H1 (cell line): ENCODE data around the gene OSBPL3.

ENCODE experiments used
- CTCF ChIP-seq, 3 experiments: IDR thresholded peaks; 1 replicate in 2 of 3; 2 replicates in 1 of 3; pipeline versions ENCODE4 v1.5.1 to v1.6.1; 2011; ENCODE audit warnings: low read length in 3 of 3, mild to moderate bottlenecking in 3 of 3, inconsistent platforms in 2 of 3, low read depth in 1 of 3, moderate library complexity in 1 of 3; ENCODE audit not compliant: insufficient read depth in 1 of 3; ENCODE audit errors: control extremely low read depth in 1 of 3
- EZH2 ChIP-seq: fragments of 200-600 bp; sonication (generic); IDR thresholded peaks from 2 replicates; pipeline ENCODE4 v1.7.1; 2012; ENCODE audit warnings: low read depth, mild to moderate bottlenecking, moderate library complexity, low read length, inconsistent platforms; ENCODE audit not compliant: severe bottlenecking
- TAF1 ChIP-seq: IDR thresholded peaks from 2 replicates; pipeline ENCODE4 v1.6.1; 2011; ENCODE audit warnings: mild to moderate bottlenecking, low read depth, low read length
- TF ChIP-seq, protein P1 (sequence below): IDR thresholded peaks from 2 replicates; pipeline ENCODE4 v1.6.1; 2011; ENCODE audit warnings: low read length, improper control_type of control experiment

DNA sequence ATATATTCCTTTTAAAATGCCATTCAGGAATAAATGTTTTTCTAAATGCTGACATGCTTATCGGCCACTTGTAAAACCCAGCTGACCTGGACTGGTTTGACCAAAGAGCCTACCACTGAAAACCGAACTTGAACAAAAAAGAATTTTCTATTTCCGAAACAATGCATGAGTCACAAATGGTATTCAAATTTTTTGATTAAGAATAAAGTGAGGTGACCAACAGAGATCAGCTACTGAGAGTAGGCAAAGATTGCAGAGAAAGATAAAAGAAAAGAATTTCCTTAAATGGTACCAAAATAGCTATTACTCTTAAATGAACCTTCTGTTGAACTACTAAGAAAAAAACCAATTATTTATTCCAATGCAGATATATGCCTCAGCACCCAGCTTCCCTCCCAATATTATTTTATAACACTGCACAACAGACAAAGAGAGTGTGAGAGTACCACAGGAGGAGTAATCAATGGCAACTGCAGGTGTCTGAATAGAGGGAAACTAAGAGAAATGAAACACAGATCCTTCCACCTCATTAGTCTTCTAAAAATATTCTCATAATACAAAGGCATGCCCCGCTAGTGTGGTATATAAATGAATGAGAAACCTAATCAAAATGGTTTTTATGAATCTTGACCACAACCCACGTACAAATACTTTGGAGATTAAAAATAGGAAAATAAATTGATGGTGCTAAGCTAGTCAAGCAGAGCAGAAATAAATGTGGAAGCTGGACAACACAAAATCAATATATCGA, 20.1 kb downstream of the OSBPL3 start:
- no peak for TF ChIP-seq CTCF (IDR thresholded peaks at IDR 0.05; ENCODE audit: control extremely low read depth in 1 of 3, insufficient read depth in 1 of 3, low read depth in 1 of 3, low read length in 3 of 3)
- TF ChIP-seq EZH2, result no peak
- TF ChIP-seq TAF1, result no peak
- TF ChIP-seq, protein P1, sequence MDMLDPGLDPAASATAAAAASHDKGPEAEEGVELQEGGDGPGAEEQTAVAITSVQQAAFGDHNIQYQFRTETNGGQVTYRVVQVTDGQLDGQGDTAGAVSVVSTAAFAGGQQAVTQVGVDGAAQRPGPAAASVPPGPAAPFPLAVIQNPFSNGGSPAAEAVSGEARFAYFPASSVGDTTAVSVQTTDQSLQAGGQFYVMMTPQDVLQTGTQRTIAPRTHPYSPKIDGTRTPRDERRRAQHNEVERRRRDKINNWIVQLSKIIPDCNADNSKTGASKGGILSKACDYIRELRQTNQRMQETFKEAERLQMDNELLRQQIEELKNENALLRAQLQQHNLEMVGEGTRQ, result no peak
